Measurements from ENCODE around the gene STOX2. TPM values are rescaled to one million over a fixed set of nuclear protein-coding genes. Genes with fewer than 3 reads are reported as not detected.

Gene STOX2
- total RNA-seq, 4 donors from 2014 or later = 8.6 to 19.6 (median 12.7) TPM

DNA sequence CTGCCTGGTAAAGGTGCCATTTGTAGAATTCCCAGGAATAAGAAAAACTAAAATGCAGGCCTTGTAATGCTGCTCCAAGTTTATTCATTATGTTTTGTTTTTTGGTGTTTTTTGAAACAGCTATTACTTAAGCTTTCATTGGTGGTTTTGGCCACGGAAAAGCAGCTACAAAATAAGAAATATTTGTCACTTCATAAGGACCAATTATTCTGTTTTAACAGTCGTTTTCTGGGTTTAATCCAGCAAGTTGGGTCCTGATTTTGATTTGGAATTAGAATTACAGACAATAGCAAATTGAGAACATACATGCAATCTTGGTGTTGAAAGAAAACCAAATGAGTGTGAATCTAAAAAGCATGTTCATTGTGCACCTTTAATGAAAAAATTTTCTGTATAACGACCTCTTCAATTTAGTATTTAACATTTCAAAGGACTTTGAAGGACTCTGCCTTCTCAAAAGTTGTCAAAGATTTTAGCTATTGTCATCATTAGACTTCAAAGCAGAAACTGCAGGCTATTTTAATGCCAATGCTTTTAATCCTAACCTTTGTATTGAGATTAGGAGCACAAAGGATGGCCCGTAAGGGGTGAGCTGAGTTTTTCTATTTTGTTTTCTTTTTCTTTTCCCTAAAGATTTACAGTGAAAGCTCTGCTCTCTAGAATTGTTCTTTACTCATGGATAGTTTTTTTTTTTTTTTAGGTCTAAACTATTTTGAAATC lies 26.7 kb upstream of the STOX2 start:
- peaks cover 20% of the 10 kb centered on the region for H3K4me1 ChIP-seq
- H3K36me3 ChIP-seq = no peaks in the 10 kb centered on the region
- no peak for DNase-seq (ENCODE audit: low spot score in 2 of 2)
- no peaks in the 10 kb centered on the region for H3K27me3 ChIP-seq
- no peak overlapping the region for H3K27ac ChIP-seq
- H3K9me3 ChIP-seq = no peaks in the 10 kb centered on the region
- no peak for TF ChIP-seq EP300 (IDR thresholded peaks at IDR 0.05)
- 70% methylated on average over 4 of the region's 4 CpGs for WGBS
- H3K4me3 ChIP-seq = no peak overlapping the region

DNA sequence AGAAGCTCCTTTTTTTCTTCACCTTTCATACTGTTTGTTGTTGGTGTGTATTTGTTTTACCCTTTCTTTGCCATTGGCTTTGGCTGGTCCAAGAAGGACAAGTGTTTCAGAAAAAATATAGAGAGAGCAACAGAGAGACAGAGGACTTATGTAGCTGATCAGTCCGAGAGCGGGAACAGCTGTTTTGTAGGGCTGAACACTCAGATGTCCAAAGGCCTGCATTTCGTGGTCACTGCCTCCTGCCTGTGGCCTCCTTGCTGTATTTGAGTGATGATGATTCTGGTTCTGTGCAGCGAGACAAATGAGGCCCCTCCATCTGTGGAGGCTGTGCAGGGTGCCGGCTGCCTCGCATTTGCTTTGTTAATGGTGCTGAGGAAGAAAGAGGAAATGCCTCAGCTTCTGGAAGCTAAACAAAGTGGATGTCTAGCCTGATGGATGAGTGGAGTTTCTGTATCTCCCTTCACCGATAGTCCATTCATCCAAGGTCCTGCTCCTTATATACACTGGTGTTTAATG lies 19.8 kb upstream of the STOX2 start:
- H3K27me3 ChIP-seq = no peaks in the 10 kb centered on the region
- H3K9me3 ChIP-seq = no peaks in the 10 kb centered on the region
- H3K27ac ChIP-seq = no peak overlapping the region
- TF ChIP-seq POLR2A (IDR thresholded peaks at IDR 0.05) (no peak), EP300 (IDR thresholded peaks at IDR 0.05) (no peak), POLR2AphosphoS5 (IDR thresholded peaks at IDR 0.05) (no peak)
- TF ChIP-seq, protein P1, sequence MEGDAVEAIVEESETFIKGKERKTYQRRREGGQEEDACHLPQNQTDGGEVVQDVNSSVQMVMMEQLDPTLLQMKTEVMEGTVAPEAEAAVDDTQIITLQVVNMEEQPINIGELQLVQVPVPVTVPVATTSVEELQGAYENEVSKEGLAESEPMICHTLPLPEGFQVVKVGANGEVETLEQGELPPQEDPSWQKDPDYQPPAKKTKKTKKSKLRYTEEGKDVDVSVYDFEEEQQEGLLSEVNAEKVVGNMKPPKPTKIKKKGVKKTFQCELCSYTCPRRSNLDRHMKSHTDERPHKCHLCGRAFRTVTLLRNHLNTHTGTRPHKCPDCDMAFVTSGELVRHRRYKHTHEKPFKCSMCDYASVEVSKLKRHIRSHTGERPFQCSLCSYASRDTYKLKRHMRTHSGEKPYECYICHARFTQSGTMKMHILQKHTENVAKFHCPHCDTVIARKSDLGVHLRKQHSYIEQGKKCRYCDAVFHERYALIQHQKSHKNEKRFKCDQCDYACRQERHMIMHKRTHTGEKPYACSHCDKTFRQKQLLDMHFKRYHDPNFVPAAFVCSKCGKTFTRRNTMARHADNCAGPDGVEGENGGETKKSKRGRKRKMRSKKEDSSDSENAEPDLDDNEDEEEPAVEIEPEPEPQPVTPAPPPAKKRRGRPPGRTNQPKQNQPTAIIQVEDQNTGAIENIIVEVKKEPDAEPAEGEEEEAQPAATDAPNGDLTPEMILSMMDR (IDR thresholded peaks at IDR 0.05) = no peak
- H3K4me1 ChIP-seq = peaks cover 5% of the 10 kb centered on the region
- no peaks in the 10 kb centered on the region for H3K36me3 ChIP-seq
- WGBS = 91% methylated on average over 7 of the region's 7 CpGs
- H3K4me3 ChIP-seq = no peak overlapping the region
- DNase-seq (ENCODE audit: low spot score in 2 of 2) = no peak

DNA sequence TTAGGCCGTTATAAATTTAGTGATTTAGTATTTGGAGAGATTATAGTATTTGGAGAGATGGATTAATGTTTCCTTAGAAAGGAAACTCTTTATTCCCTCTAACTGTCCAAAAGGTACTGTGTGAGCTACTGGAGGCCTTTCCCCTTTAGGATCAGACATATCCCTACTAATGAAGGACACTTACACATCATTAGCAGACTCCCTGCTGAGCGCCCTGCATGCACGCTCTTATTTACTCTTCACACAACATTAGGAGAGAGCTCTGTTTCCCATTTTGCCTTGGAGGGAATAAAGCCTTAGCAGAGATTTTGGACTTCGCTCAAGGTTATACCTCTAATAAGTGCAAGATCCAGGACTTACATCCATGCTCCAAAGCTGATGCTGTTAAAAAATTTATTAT lies 17.8 kb upstream of the STOX2 start:
- Histone ChIP-seq H3K9me3 (no peaks in the 10 kb centered on the region), H3K36me3 (no peaks in the 10 kb centered on the region)

DNA sequence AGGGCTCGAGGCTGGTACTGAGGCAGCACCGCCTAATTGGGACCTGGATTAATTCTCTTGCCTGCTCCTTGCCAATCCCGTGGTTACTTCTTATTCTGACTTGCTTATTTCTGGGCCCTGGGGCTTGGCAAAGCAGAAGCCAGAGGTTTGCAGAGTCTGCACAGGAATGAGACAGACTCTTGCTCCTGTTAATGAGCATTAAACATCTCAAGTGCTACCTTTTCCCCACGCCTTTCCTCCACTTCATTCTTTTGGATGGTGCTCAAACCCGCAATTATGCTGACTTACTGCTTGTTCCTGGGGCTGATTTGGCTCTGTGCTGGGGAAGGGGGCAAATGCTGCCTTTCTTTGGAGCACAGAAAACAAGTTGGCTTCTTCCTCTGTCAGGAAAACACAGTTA lies 16.5 kb upstream of the STOX2 start:
- no peak overlapping the region for H3K27ac ChIP-seq

More for the DNA sequence above, 17.8 kb upstream of the STOX2 start:
- Histone ChIP-seq H3K4me1 (peaks cover 5% of the 10 kb centered on the region), H3K4me3 (no peak overlapping the region), H3K27ac (no peak overlapping the region), H3K27me3 (no peaks in the 10 kb centered on the region)
- TF ChIP-seq, protein P1 (IDR thresholded peaks at IDR 0.05) = no peak
- TF ChIP-seq POLR2A (IDR thresholded peaks at IDR 0.05) = no peak
- no peak for TF ChIP-seq EP300 (IDR thresholded peaks at IDR 0.05)
- no peak for TF ChIP-seq POLR2AphosphoS5 (IDR thresholded peaks at IDR 0.05)
- WGBS = 93% methylated on average over 4 of the region's 4 CpGs
- no peak for DNase-seq (ENCODE audit: low spot score in 2 of 2)

DNA sequence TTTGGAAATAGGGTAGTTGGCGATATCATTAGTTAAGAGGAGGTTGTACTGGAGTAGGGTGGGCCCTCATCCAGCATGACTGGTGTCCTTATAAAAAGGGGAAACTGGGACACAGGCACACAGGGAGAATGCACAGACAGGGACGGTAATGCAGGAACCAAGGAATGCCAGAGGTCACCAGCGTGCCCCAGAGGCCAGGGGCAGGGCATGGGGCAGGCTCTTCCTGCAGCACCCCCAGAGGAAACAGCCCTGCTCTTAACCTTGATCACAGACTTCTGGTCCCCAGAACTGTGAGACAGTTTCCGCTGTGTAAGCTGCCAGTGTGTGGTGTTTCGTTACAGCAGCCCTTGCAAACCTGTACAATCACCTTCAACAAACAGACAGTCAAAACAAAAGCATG lies 15.9 kb upstream of the STOX2 start:
- TF ChIP-seq POLR2AphosphoS5 (IDR thresholded peaks at IDR 0.05) (no peak), EP300 (IDR thresholded peaks at IDR 0.05) (no peak), POLR2A (IDR thresholded peaks at IDR 0.05) (no peak)
- TF ChIP-seq, protein P1 (IDR thresholded peaks at IDR 0.05) = no peak
- Histone ChIP-seq H3K9me3 (no peaks in the 10 kb centered on the region), H3K4me1 (peaks cover 5% of the 10 kb centered on the region), H3K4me3 (no peak overlapping the region), H3K27me3 (no peaks in the 10 kb centered on the region), H3K36me3 (no peaks in the 10 kb centered on the region), H3K27ac (no peak overlapping the region)
- 69% methylated on average over 4 of the region's 5 CpGs for WGBS
- no peak for DNase-seq (ENCODE audit: low spot score in 2 of 2)

More for the DNA sequence above, 16.5 kb upstream of the STOX2 start:
- H3K4me1 ChIP-seq = peaks cover 5% of the 10 kb centered on the region
- H3K27me3 ChIP-seq = no peaks in the 10 kb centered on the region
- no peak for DNase-seq (ENCODE audit: low spot score in 2 of 2)
- TF ChIP-seq POLR2A (IDR thresholded peaks at IDR 0.05) (no peak), POLR2AphosphoS5 (IDR thresholded peaks at IDR 0.05) (no peak), EP300 (IDR thresholded peaks at IDR 0.05) (no peak)
- TF ChIP-seq, protein P1 (IDR thresholded peaks at IDR 0.05) = no peak
- WGBS = 39% methylated on average over 5 of the region's 5 CpGs
- no peak overlapping the region for H3K4me3 ChIP-seq
- H3K36me3 ChIP-seq = no peaks in the 10 kb centered on the region
- no peaks in the 10 kb centered on the region for H3K9me3 ChIP-seq
